ENCODE measurements around the gene PTGES2. TPM values are rescaled to one million over a fixed set of nuclear protein-coding genes. Genes with fewer than 3 reads are reported as not detected.

PTGES2 gene
- total RNA-seq, 2 experiments from 2014 or later: 51.0 to 56.4 TPM

DNA sequence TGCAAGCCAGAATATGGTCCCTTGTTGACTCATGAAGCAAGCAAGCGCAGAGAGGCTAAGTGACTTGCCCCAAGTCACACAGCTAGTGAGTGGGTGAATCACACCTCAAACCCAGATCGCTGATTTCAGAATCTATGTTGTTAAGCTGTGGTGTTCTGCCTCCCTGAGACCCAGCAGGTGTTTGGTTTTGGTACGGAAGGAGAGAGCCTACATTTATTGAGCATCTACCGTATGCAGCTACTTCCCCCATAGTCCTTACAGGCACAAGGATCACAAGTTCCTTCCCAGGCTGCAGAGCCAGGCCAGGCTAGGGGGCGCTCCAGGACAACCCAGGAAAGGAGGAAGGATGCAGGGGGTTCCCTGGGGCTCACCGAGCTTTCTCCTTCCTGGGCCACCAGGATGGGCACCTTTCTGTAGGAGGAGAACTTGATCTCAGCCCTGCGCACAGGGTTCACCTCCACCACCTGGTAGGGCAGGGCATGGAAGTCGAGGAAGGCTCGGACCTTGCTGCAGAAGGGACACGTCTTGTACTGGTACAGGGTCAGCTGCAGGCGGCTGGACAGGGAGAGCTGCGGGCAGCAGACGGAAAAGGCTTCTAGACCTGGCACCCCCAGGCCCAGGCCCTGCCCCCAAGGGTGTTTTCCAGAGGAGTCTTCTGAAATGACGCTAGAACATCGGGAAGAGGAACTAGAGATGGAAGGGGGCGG is 2.5 kb downstream of the PTGES2 start:
- Mint-ChIP-seq H3K36me3 (peaks cover 3% of the 10 kb centered on the region), H3K27me3 (peaks cover 3% of the 10 kb centered on the region), H3K27ac (no peak overlapping the region), H3K4me3 (no peak overlapping the region), H3K4me1 (peaks cover 28% of the 10 kb centered on the region), H3K9me3 (ENCODE audit: low read depth) (no peaks in the 10 kb centered on the region)
- ATAC-seq (no peak), DNase-seq (peak; percentile 65)
- CTCF ChIA-PET: interaction anchor here (0.7 to 3.5 kb wide), 14 partner anchors 8 to 410 kb away, joined by 3 to 24 read pairs (median 3); partner anchors contain the start of gene PTRH1

GRCh38 chr9:128124451-128124850 is 3.1 kb downstream of the PTGES2 start:
- Mint-ChIP-seq H3K4me1 (peaks cover 25% of the 10 kb centered on the region), H3K4me3 (no peak overlapping the region), H3K27ac (no peak overlapping the region), H3K27me3 (peaks cover 3% of the 10 kb centered on the region), H3K36me3 (peaks cover 3% of the 10 kb centered on the region), H3K9me3 (ENCODE audit: low read depth) (no peaks in the 10 kb centered on the region)
- CTCF ChIA-PET: interaction anchor here (0.7 to 3.5 kb wide), 12 partner anchors 8 to 182 kb away, joined by 3 to 24 read pairs (median 3); no protein-coding TSS in a partner anchor
- DNase-seq: no peak
- ATAC-seq: no peak

DNA sequence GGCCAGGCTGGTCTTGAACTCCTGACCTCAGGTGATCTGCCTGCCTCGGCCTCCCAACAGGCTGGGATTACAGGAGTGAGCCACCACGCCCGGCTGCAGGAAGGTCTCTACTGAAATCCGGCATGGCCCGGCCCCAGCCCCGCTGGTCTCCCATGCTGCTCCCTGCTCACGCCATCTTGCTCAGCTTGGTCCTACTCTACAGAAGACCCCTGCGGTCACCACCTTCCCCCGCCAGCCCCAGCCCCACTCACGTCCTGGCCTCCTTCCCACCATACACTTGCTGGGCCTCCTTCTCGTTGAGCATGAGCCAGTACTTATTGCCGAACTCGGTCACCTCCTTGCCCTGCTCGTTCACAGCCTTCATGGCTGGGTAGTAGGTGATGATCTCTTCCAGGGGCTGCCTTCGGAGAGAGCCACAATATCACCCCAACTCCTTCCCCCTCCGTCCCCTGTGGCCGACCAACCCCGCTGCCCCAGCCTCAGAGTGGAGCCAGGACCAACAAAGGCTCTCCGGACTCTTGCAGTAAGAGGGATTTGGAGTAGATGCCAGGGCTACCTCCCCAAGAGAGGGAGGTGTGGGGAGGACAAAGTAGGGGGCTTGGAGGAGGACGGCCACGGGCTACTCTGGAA is 4.0 kb downstream of the PTGES2 start:
- no peak overlapping the region for H3K27ac Mint-ChIP-seq
- CTCF ChIA-PET: interaction anchor here (1.0 to 3.5 kb wide), 4 partner anchors 7 to 68 kb away, joined by 3 to 24 read pairs (median 4); no protein-coding TSS in a partner anchor
- no peaks in the 10 kb centered on the region for H3K9me3 Mint-ChIP-seq (ENCODE audit: low read depth)
- DNase-seq (no peak), ATAC-seq (no peak)
- H3K27me3 Mint-ChIP-seq: no peaks in the 10 kb centered on the region
- H3K4me3 Mint-ChIP-seq: no peak overlapping the region
- peaks cover 3% of the 10 kb centered on the region for H3K36me3 Mint-ChIP-seq
- H3K4me1 Mint-ChIP-seq: peaks cover 19% of the 10 kb centered on the region

DNA sequence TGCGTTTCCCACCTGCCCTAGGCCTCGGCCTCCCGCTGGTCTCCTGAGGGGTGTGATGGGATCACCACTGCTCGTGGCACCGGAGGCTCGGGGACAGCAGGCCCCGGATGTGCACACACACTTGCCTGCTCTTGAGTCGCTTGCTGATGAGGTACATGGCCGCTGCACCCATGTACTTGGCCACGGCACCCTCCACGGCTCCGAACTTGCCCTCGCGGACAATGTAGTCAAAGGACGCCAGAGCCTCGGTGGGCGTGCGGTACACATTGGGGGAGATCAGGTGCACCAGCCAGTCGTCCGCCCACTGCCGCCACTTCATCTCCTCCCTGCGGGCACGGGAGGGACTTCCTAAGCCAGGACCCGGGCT is 4.7 kb downstream of the PTGES2 start:
- CTCF ChIA-PET: no interaction called here
- Mint-ChIP-seq H3K9me3 (ENCODE audit: low read depth) (no peaks in the 10 kb centered on the region), H3K4me1 (peaks cover 18% of the 10 kb centered on the region), H3K36me3 (peaks cover 3% of the 10 kb centered on the region), H3K4me3 (no peak overlapping the region), H3K27ac (no peak overlapping the region), H3K27me3 (no peaks in the 10 kb centered on the region)
- DNase-seq (no peak), ATAC-seq (no peak)

DNA sequence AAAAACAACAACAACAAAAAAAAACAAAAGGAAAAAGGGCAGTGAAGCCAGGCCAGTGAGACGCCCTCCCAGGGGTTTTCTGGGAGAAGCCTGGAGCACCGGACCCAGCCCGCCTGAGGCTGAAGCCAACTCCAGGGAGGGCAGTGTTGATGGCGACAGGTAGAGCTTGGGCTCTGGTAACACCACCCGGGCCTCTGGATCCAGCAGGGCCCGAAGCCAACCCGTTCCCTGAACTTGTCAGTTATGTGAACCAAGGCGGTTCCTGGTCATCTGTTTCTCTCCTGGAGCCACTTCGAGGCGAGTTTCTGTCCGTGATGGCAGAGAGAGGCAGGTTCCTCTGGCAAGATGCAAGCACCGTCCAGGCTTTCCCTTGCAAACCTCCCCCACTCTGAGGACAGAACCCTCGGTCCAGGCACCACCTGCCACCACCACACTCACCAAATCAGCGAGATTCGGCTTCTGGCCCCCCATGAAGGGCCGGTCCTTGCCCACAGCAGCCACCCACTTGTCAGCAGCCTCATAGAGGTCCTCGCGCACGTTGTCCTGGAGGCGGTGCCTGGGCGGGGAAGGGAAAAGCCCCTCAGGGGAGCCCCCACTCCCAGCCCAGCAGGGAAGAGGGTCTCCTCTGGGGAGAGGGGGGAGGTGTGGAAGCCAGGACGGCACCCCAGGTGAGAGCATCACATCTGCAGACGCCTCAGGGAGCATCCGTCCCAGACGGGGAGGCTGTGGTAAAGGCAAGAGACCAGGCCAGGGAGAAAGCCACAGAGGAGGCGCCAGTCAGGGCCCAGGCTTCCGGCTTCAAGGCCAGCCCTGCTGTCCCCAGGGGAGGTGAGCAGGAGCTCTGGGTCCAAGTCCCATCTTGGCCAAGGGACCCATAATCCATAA is 5.4 kb downstream of the PTGES2 start:
- H3K36me3 Mint-ChIP-seq: peaks cover 3% of the 10 kb centered on the region
- H3K9me3 Mint-ChIP-seq (ENCODE audit: low read depth): no peaks in the 10 kb centered on the region
- H3K27ac Mint-ChIP-seq: no peak overlapping the region
- no peak for ATAC-seq
- CTCF ChIA-PET: interaction anchor here (1.4 kb wide), 1 partner anchor 180 kb away, joined by 3 read pairs; no protein-coding TSS in a partner anchor
- H3K4me3 Mint-ChIP-seq: no peak overlapping the region
- no peak for DNase-seq
- H3K4me1 Mint-ChIP-seq: peaks cover 22% of the 10 kb centered on the region
- H3K27me3 Mint-ChIP-seq: no peaks in the 10 kb centered on the region

DNA sequence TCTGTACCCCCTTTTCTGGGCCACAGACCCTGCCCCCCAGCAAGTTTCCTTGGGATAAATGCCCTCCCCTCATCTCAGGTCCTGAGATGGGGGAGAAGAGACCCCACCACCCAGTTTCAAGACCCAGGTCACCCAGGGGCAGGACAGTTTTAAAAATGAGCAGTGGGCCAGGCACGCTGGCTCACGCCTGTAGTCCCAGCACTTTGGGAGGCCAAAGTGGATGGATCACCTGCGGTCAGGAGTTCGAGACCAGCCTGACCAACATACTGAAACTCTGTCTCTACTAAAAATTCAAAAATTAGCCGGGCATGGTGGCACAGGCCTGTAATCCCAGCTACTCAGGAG is 6.1 kb downstream of the PTGES2 start:
- no peaks in the 10 kb centered on the region for H3K27me3 Mint-ChIP-seq
- no peak for DNase-seq
- H3K27ac Mint-ChIP-seq: no peak overlapping the region
- no peak for ATAC-seq
- CTCF ChIA-PET: interaction anchor here (1.4 kb wide), 1 partner anchor 179 kb away, joined by 3 read pairs; no protein-coding TSS in a partner anchor
- peaks cover 22% of the 10 kb centered on the region for H3K4me1 Mint-ChIP-seq
- no peak overlapping the region for H3K4me3 Mint-ChIP-seq
- H3K36me3 Mint-ChIP-seq: peaks cover 3% of the 10 kb centered on the region
- H3K9me3 Mint-ChIP-seq (ENCODE audit: low read depth): no peaks in the 10 kb centered on the region

GRCh38 chr9:128120741-128121465 is 6.6 kb downstream of the PTGES2 start:
- Mint-ChIP-seq H3K4me1 (peaks cover 17% of the 10 kb centered on the region), H3K36me3 (peaks cover 3% of the 10 kb centered on the region), H3K4me3 (no peak overlapping the region), H3K27ac (no peak overlapping the region), H3K27me3 (no peaks in the 10 kb centered on the region), H3K9me3 (ENCODE audit: low read depth) (no peaks in the 10 kb centered on the region)
- DNase-seq (no peak), ATAC-seq (no peak)
- CTCF ChIA-PET: interaction anchor here (1.4 to 1.8 kb wide), 2 partner anchors 8 to 179 kb away, joined by 3 to 8 read pairs; no protein-coding TSS in a partner anchor

DNA sequence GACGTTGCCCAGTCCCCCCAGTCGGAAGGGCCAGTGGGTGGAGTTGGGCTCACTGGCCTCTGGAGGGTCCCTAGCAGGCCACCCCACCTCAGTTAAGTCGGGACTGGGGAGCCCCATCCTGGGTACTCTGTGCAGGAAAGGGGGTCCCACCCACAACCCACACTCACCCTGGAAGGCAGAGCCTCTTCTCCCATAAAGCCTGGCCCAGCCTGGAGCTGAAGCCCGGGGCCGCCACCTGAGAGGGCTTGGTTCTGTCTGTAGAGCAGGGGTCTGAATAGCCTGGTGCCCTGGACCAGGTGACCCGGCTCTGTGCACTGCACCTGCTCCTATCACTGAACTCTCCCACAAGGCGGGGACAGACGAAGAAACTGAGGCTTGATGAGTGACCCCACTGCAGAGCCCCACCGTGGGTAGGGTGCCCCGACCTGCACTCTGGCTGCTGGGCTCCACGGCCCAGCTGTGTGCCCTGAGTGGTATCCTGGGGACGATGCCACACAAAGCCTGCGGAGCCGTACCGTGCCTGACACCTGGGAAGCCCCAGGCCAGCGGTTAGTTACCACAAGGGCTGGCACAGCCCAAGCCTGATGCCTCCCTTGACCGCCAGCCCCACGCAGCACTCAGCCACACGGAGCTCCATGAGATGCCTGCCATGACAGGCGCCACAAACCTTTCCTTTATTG is 7.3 kb downstream of the PTGES2 start:
- Mint-ChIP-seq H3K27me3 (no peaks in the 10 kb centered on the region), H3K9me3 (ENCODE audit: low read depth) (no peaks in the 10 kb centered on the region), H3K4me3 (no peak overlapping the region), H3K4me1 (peaks cover 10% of the 10 kb centered on the region), H3K36me3 (peaks cover 3% of the 10 kb centered on the region), H3K27ac (no peak overlapping the region)
- DNase-seq (no peak), ATAC-seq (no peak)
- CTCF ChIA-PET: interaction anchor here (1.2 to 1.8 kb wide), 3 partner anchors 8 to 59 kb away, joined by 3 to 8 read pairs (median 4); no protein-coding TSS in a partner anchor

- CTCF ChIA-PET: interaction anchor here (1.2 to 1.8 kb wide), 3 partner anchors 9 to 58 kb away, joined by 3 to 8 read pairs (median 4); no protein-coding TSS in a partner anchor
- DNase-seq: no peak
These were observed 8.4 kb downstream of the PTGES2 start for GRCh38 chr9:128118971-128119665.

DNA sequence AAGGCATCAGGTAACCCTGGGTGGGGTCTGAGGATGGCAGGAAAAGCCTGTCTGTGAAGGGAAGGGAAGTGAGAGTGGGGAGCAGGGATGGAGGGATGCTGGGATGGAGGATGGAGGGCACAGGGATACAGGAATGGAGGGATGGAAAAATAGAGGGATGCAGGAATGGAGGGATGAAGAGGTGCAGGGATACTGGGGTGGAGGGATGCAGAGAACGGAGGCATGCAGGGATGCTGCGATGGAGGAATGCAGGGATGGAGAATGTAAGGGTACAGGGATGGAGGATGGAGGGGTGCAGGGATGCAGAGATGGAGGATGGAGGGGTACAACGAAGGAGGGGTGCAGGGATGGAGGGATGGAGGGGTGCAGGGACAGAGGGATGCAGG is 9.1 kb downstream of the PTGES2 start:
- ATAC-seq (no peak), DNase-seq (no peak)
- H3K4me1 Mint-ChIP-seq: peaks cover 5% of the 10 kb centered on the region
- CTCF ChIA-PET: interaction anchor here (0.8 to 3.6 kb wide), 30 partner anchors 7 to 347 kb away, joined by 3 to 24 read pairs (median 6); partner anchors contain the start of genes BBLN, NAIF1, PIP5KL1 and PTGES2
- H3K27ac Mint-ChIP-seq: no peak overlapping the region
- H3K9me3 Mint-ChIP-seq (ENCODE audit: low read depth): no peaks in the 10 kb centered on the region
- no peaks in the 10 kb centered on the region for H3K27me3 Mint-ChIP-seq
- H3K4me3 Mint-ChIP-seq: no peak overlapping the region
- peaks cover 2% of the 10 kb centered on the region for H3K36me3 Mint-ChIP-seq

More at GRCh38 chr9:128118971-128119665, 8.4 kb downstream of the PTGES2 start:
- no peak overlapping the region for H3K4me3 Mint-ChIP-seq
- ATAC-seq: no peak
- H3K36me3 Mint-ChIP-seq: peaks cover 3% of the 10 kb centered on the region
- H3K27me3 Mint-ChIP-seq: no peaks in the 10 kb centered on the region
- H3K4me1 Mint-ChIP-seq: peaks cover 5% of the 10 kb centered on the region
- no peaks in the 10 kb centered on the region for H3K9me3 Mint-ChIP-seq (ENCODE audit: low read depth)
- no peak overlapping the region for H3K27ac Mint-ChIP-seq

DNA sequence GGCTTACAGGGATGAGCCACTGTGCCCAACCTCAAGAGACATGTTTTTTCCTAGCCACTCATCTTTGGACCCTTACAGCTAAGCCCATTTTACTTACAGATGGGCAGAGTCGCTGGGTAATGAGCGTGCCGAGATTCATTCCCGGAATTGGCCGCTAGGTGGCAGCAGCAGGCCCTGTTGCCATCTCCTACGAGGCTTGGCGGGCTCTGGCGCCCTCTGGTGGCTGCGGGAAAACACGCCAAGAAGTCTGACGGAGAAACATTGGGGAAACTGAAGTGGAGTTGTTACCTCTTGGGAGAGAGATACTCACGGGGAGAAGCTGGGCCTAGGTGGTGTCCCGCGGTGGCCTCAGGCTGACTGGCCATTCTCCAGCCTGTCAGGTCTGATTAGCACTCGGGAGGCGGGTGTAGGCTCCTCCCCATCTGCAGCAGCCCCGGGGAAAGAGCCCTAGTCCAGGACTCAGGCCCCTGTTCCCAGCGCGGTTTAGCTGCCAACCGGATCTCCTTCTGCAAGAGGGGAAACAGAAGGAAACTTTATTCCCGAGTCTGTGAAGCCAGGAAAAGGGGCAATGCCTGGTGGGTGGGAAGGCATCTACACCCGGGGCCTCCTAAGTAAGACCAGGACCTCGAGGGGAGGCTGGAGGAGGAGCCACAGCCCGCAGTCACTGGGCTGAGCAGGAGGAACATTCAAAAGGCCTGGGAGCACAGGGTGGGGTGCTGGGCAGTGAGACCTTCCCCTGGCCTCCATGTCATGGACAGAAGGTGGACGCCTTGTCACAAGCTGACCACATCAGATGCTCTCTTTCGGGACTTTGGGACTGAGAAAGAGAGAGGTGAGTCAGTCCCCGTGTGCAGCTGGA is 9.7 kb downstream of the PTGES2 start:
- Mint-ChIP-seq H3K27me3 (no peaks in the 10 kb centered on the region), H3K9me3 (ENCODE audit: low read depth) (no peaks in the 10 kb centered on the region), H3K4me3 (no peak overlapping the region), H3K36me3 (peaks cover 4% of the 10 kb centered on the region), H3K4me1 (peaks cover 5% of the 10 kb centered on the region), H3K27ac (no peak overlapping the region)
- ATAC-seq: peak; percentile 88
- CTCF ChIA-PET: interaction anchor here (0.6 to 3.6 kb wide), 59 partner anchors 7 to 346 kb away, joined by 3 to 24 read pairs (median 4); partner anchors contain the start of genes BBLN, EEIG1, NAIF1 and PIP5KL1
- DNase-seq: peak; percentile 96
